KMS-11 (cell line): ENCODE data around the gene RAB11FIP2.

Experiments used
- H2AFZ ChIP-seq: fragments of 200-600 bp; sonication (generic); 2 replicates; pipeline ENCODE4 v1.6.1; 2016; ENCODE audit warnings: antibody characterized with exemption, mixed run types, low read depth
- H3K27ac ChIP-seq: fragments of 200-600 bp; sonication (generic); 2 replicates; pipeline ENCODE4 v1.6.1; 2016; ENCODE audit warnings: mild to moderate bottlenecking, mixed run types
- H3K27me3 ChIP-seq: fragments of 200-600 bp; sonication (generic); 2 replicates; pipeline ENCODE4 v1.6.1; 2017; ENCODE audit warnings: mild to moderate bottlenecking, low read depth, mixed run types, moderate library complexity; ENCODE audit not compliant: insufficient read depth
- H3K36me3 ChIP-seq: fragments of 200-600 bp; sonication (generic); 2 replicates; pipeline ENCODE4 v1.6.1; 2017; ENCODE audit warnings: mild to moderate bottlenecking, mixed run types; ENCODE audit not compliant: insufficient read depth
- H3K4me1 ChIP-seq: fragments of 200-600 bp; sonication (generic); 2 replicates; pipeline ENCODE4 v1.6.1; 2016; ENCODE audit warnings: mild to moderate bottlenecking, low read depth, mixed run types; ENCODE audit not compliant: poor library complexity, severe bottlenecking
- H3K4me2 ChIP-seq: fragments of 200-600 bp; sonication (generic); 2 replicates; pipeline ENCODE4 v1.7.0; 2016; ENCODE audit warnings: mild to moderate bottlenecking, mixed run types
- H3K4me3 ChIP-seq: fragments of 200-600 bp; sonication (generic); IDR thresholded peaks from 2 replicates; pipeline ENCODE4 v1.6.1; 2017; ENCODE audit warnings: low read depth, low read length, mixed read lengths; ENCODE audit not compliant: insufficient read depth
- H3K79me2 ChIP-seq: fragments of 200-600 bp; sonication (generic); 2 replicates; pipeline ENCODE4 v1.6.1; 2016; ENCODE audit warnings: low read depth, mixed run types; ENCODE audit not compliant: insufficient read depth
- H3K9ac ChIP-seq: fragments of 200-600 bp; sonication (generic); 2 replicates; pipeline ENCODE4 v1.6.1; 2016; ENCODE audit warnings: mild to moderate bottlenecking, mixed run types
- H4K20me1 ChIP-seq: fragments of 200-600 bp; sonication (generic); 2 replicates; pipeline ENCODE4 v1.6.1; 2016; ENCODE audit warnings: mild to moderate bottlenecking, mixed run types; ENCODE audit not compliant: insufficient read depth
- TF ChIP-seq, protein P1 (sequence below): fragments of 200-600 bp; sonication (generic); conservative IDR thresholded peaks from 2 replicates; pipeline ENCODE4 v1.6.1; 2017; ENCODE audit warnings: low read depth, mild to moderate bottlenecking, antibody characterized with exemption, low read length, moderate library complexity, mixed read lengths

The RAB11FIP2 gene

DNA sequence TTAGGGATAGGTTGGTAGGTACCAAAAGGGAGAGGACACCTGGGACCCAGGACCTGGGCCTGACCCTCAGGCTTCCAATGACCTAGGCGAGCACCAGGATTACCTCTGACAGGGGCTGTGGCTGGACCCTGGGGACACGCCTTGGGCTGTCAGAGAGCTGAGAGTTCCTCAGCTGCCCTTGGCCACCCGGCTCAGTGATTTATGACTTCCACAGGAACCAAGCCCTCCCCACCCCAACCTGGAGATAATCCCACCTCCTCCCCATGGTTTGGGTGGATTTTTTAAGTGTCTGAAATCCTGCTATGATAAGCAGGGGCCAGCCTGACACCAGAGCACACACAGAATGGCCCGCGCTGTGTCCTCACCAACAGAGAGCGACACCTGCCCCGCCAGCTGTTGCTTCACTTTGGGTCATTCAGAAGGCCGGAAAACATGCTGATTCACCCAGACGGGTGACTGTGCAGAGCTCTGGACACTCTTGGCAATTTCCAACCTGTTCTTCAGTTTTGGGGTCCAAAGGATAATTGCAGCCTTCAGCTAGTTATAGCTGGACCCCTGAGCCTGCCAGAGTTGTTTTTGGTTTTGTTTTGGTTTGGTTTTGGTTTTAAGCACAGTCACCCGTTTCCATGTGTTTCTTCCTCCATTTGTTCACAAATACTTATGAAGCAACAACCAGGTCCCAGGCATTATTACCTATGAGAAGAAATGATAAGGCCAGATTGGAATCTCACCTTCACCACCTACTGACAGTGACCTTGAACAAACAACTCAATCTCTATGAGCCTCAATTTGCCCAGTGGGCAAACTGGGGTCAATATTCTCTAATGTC lies 78.2 kb downstream of the RAB11FIP2 start:
- TF ChIP-seq, protein P1, sequence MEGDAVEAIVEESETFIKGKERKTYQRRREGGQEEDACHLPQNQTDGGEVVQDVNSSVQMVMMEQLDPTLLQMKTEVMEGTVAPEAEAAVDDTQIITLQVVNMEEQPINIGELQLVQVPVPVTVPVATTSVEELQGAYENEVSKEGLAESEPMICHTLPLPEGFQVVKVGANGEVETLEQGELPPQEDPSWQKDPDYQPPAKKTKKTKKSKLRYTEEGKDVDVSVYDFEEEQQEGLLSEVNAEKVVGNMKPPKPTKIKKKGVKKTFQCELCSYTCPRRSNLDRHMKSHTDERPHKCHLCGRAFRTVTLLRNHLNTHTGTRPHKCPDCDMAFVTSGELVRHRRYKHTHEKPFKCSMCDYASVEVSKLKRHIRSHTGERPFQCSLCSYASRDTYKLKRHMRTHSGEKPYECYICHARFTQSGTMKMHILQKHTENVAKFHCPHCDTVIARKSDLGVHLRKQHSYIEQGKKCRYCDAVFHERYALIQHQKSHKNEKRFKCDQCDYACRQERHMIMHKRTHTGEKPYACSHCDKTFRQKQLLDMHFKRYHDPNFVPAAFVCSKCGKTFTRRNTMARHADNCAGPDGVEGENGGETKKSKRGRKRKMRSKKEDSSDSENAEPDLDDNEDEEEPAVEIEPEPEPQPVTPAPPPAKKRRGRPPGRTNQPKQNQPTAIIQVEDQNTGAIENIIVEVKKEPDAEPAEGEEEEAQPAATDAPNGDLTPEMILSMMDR: no peak
- Histone ChIP-seq H4K20me1 (no peaks in the 10 kb centered on the region), H3K79me2 (no peaks in the 10 kb centered on the region), H3K4me3 (no peak overlapping the region), H2AFZ (no peak overlapping the region), H3K4me1 (no peaks in the 10 kb centered on the region), H3K27me3 (no peaks in the 10 kb centered on the region), H3K36me3 (no peaks in the 10 kb centered on the region), H3K27ac (no peak overlapping the region), H3K9ac (no peak overlapping the region), H3K4me2 (no peak overlapping the region)

DNA sequence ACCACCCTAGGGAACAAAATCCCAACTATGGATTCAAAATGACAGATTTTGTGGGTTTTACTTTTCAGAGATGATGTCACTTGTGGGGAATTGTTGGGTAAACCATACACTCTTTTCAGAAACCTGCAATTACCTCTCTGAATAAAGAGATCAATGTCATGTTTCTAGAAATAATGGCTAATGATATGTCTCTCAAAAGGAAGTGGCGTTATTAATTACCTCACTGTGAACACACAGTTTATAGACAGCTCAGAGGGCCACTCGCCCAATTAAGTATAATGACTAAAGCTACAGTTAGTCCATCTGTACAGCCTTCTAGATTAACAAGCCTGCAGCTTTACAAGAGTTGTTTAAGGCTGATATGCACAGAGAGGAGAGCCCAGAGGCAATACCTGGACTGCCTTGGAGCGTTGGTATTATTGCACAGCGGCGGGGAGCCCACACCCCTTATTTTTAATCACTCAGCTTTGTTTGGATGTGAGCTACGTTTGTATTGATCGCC lies 79.5 kb downstream of the RAB11FIP2 start:
- no peak overlapping the region for H2AFZ ChIP-seq
- TF ChIP-seq, protein P1: no peak

DNA sequence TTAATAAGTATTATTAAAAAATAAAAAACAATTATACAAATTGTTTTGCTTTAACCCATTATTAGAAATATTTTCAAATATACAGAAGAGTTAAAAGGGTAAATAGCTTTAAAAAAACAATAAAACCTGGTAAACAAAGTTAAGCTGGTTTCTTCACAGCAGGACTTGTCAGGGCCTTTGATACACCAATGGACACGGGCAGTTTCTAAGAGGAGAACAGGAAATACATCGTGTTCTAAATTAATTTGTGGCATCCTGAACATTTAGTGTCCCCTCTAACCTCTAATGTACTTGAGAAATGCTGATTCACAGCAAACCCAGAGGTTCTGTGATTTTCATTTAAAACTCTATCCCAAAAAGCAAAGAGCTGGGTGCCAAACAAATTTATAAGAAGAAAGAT lies 80.8 kb downstream of the RAB11FIP2 start:
- H4K20me1 ChIP-seq: no peaks in the 10 kb centered on the region
- H3K27ac ChIP-seq: no peak overlapping the region
- no peak overlapping the region for H3K4me2 ChIP-seq
- H3K27me3 ChIP-seq: no peaks in the 10 kb centered on the region
- H3K36me3 ChIP-seq: no peaks in the 10 kb centered on the region
- H3K4me1 ChIP-seq: no peaks in the 10 kb centered on the region
- H3K4me3 ChIP-seq: no peak overlapping the region
- H2AFZ ChIP-seq: no peak overlapping the region
- H3K9ac ChIP-seq: no peak overlapping the region
- TF ChIP-seq, protein P1: no peak
- H3K79me2 ChIP-seq: no peaks in the 10 kb centered on the region

More for the DNA sequence above, 79.5 kb downstream of the RAB11FIP2 start:
- Histone ChIP-seq H3K4me3 (no peak overlapping the region), H4K20me1 (no peaks in the 10 kb centered on the region), H3K27me3 (no peaks in the 10 kb centered on the region), H3K36me3 (no peaks in the 10 kb centered on the region), H3K27ac (no peak overlapping the region), H3K4me2 (no peak overlapping the region), H3K4me1 (no peaks in the 10 kb centered on the region), H3K79me2 (no peaks in the 10 kb centered on the region), H3K9ac (no peak overlapping the region)

DNA sequence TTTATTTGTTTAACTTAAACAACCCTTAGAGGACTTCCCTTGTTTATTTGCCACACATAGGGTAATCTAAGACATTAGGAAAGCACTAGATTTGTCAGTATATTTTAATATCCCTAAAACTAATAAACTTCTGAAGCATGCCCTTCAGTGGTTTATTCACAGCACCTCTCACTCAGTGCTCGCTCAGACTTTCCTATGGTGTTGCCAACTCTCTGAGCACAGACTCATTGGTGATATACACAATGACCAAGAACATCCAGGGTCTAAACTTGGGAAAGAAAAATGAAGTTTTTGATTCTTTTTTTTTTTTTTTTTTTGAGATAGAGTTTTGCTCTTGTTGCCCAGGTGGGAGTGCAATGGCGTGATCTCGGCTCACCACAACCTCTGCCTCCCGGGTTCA lies 82.2 kb downstream of the RAB11FIP2 start:
- H3K79me2 ChIP-seq: no peaks in the 10 kb centered on the region
- TF ChIP-seq, protein P1: no peak
- no peak overlapping the region for H3K4me3 ChIP-seq
- H3K4me2 ChIP-seq: no peak overlapping the region
- no peaks in the 10 kb centered on the region for H3K36me3 ChIP-seq
- H4K20me1 ChIP-seq: no peaks in the 10 kb centered on the region
- H3K4me1 ChIP-seq: no peaks in the 10 kb centered on the region
- H3K9ac ChIP-seq: no peak overlapping the region
- no peak overlapping the region for H3K27ac ChIP-seq
- no peaks in the 10 kb centered on the region for H3K27me3 ChIP-seq
- H2AFZ ChIP-seq: no peak overlapping the region
